ENCODE results near the gene RASAL2.

RASAL2 gene

GRCh38 chr1:178353524-178353923, 259.6 kb downstream of the RASAL2 start:
- no peak overlapping the region for H3K9ac ChIP-seq (ENCODE audit: low read length)
- no peak overlapping the region for H3K4me3 ChIP-seq (ENCODE audit: low read length)
- no peaks in the 10 kb centered on the region for H3K27me3 ChIP-seq (replicated peaks; ENCODE audit: control insufficient read depth, insufficient read depth, low read length)
- H3K9me3 ChIP-seq (ENCODE audit: control insufficient read depth, low read length), result no peaks in the 10 kb centered on the region
- no peaks in the 10 kb centered on the region for H3K36me3 ChIP-seq (ENCODE audit: control insufficient read depth, insufficient read depth, low read length, severe bottlenecking)
- peaks cover 30% of the 10 kb centered on the region for H3K4me1 ChIP-seq (ENCODE audit: control insufficient read depth, insufficient read depth, low read length)
- DNase-seq (ENCODE audit: low read depth), result no peak

DNA sequence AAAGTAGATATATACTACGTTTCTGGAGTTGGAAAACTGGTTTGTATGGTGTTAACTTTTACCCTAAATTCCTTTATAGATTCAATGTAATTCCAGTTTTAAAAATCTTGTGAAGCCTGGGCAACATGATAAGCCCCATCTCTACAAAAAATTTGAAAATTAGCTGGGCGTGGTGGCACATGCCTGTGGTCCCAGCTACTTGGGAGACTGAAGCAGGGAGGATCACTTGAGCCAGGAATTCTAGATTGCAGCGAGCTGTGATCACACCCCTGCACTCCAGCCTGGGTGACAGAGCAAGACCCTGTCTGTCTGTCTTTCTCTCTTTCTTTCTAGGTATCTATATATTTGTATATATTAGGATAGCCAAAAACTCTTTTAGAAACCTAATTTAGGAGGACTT, 260.9 kb downstream of the RASAL2 start:
- Histone ChIP-seq H3K4me3 (ENCODE audit: low read length) (no peak overlapping the region), H3K27me3 (replicated peaks; ENCODE audit: control insufficient read depth, insufficient read depth, low read length) (no peaks in the 10 kb centered on the region), H3K36me3 (ENCODE audit: control insufficient read depth, insufficient read depth, low read length, severe bottlenecking) (no peaks in the 10 kb centered on the region), H3K9me3 (ENCODE audit: control insufficient read depth, low read length) (no peaks in the 10 kb centered on the region), H3K9ac (ENCODE audit: low read length) (no peak overlapping the region), H3K4me1 (ENCODE audit: control insufficient read depth, insufficient read depth, low read length) (peaks cover 30% of the 10 kb centered on the region)
- DNase-seq (ENCODE audit: low read depth), result peak; percentile 36

GRCh38 chr1:178356299-178356698, 262.4 kb downstream of the RASAL2 start:
- no peak overlapping the region for H3K4me3 ChIP-seq (ENCODE audit: low read length)
- no peaks in the 10 kb centered on the region for H3K36me3 ChIP-seq (ENCODE audit: control insufficient read depth, insufficient read depth, low read length, severe bottlenecking)
- H3K4me1 ChIP-seq (ENCODE audit: control insufficient read depth, insufficient read depth, low read length), result peaks cover 25% of the 10 kb centered on the region
- H3K9ac ChIP-seq (ENCODE audit: low read length), result no peak overlapping the region
- no peak for DNase-seq (ENCODE audit: low read depth)
- H3K9me3 ChIP-seq (ENCODE audit: control insufficient read depth, low read length), result no peaks in the 10 kb centered on the region
- H3K27me3 ChIP-seq (replicated peaks; ENCODE audit: control insufficient read depth, insufficient read depth, low read length), result no peaks in the 10 kb centered on the region

DNA sequence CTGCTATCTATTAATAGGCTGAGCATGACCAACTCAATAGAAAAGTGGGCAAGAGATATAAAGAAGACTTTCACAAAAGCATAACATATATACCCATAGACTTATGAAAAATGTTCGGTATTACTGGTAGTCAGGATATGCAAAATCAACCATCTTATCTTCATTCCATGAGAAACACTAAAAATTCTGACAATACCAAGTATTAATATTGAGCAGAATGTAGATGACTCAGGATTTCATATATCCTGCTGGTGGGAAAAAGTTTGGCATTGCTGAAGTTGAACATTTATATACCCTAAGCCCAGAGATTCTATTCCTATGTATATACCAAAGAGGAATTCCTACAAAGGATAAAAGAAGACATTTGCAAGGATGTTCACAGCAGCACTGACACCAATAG, 264.6 kb downstream of the RASAL2 start:
- DNase-seq (ENCODE audit: low read depth), result no peak

DNA sequence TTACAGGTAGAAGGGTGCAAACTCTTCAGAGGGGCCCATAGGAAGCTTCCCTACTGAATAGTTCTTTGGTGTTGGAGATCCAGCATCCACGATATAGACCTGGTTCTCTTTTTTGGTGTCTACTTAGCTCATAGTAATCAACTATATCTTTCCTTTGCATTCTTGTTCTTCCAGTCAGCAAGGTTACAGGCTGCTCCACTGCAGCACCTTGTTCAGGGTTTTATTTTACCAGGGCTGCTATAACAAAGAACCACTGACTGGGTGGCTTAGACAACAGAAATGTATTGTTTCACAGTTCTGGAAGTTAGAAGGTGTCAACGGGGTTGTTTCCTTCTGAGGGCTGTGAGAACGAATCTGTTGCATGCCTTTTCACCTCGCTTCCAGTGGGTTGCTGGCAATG, 266.5 kb downstream of the RASAL2 start:
- Histone ChIP-seq H3K9ac (ENCODE audit: low read length) (no peak overlapping the region), H3K9me3 (ENCODE audit: control insufficient read depth, low read length) (no peaks in the 10 kb centered on the region), H3K4me3 (ENCODE audit: low read length) (no peak overlapping the region), H3K27me3 (replicated peaks; ENCODE audit: control insufficient read depth, insufficient read depth, low read length) (no peaks in the 10 kb centered on the region), H3K36me3 (ENCODE audit: control insufficient read depth, insufficient read depth, low read length, severe bottlenecking) (no peaks in the 10 kb centered on the region), H3K4me1 (ENCODE audit: control insufficient read depth, insufficient read depth, low read length) (no peaks in the 10 kb centered on the region)
- no peak for DNase-seq (ENCODE audit: low read depth)

More for the DNA sequence above, 264.6 kb downstream of the RASAL2 start:
- Histone ChIP-seq H3K4me1 (ENCODE audit: control insufficient read depth, insufficient read depth, low read length) (peaks cover 8% of the 10 kb centered on the region), H3K9ac (ENCODE audit: low read length) (no peak overlapping the region), H3K4me3 (ENCODE audit: low read length) (no peak overlapping the region), H3K36me3 (ENCODE audit: control insufficient read depth, insufficient read depth, low read length, severe bottlenecking) (no peaks in the 10 kb centered on the region), H3K9me3 (ENCODE audit: control insufficient read depth, low read length) (no peaks in the 10 kb centered on the region), H3K27me3 (replicated peaks; ENCODE audit: control insufficient read depth, insufficient read depth, low read length) (no peaks in the 10 kb centered on the region)

DNA sequence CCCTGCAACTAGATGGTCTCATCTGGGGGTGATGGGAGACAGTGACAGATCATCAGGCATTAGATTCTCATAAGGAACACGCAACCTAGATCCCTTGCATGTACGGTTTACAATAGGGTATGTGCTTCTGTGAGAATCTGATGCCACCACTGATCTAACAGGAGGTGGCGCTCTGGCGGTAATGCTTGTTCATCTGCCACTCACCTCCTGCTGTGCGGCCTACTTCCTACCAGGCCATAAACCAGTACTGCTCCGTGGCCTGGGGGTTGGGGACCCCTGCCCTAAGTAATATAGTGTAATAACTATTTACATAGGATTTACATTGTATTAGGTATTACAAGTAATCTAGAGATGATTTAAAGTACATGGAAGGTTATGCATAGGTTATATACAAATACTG, 267.9 kb downstream of the RASAL2 start:
- Histone ChIP-seq H3K9ac (ENCODE audit: low read length) (no peak overlapping the region), H3K36me3 (ENCODE audit: control insufficient read depth, insufficient read depth, low read length, severe bottlenecking) (no peaks in the 10 kb centered on the region), H3K4me1 (ENCODE audit: control insufficient read depth, insufficient read depth, low read length) (no peaks in the 10 kb centered on the region), H3K4me3 (ENCODE audit: low read length) (no peak overlapping the region), H3K27me3 (replicated peaks; ENCODE audit: control insufficient read depth, insufficient read depth, low read length) (no peaks in the 10 kb centered on the region), H3K9me3 (ENCODE audit: control insufficient read depth, low read length) (no peaks in the 10 kb centered on the region)
- DNase-seq (ENCODE audit: low read depth), result no peak

DNA sequence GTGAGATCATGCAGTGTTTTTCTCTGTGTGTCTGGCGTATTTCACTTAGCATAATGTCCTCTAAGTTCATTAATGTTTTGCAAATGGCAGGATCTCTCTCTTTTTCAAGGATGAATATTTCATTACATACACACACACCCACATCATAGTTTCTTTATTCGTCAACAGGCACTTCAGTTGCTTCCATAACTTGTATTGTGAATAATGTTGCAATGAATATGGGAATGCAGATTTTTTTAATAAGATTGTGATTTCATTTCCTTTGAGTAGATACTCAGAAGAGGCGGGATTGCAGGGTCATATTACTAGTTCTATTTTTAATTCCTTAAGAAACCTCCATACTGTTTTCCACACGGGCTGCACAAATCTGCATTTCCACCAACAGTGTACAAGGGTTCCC, 268.8 kb downstream of the RASAL2 start:
- no peaks in the 10 kb centered on the region for H3K36me3 ChIP-seq (ENCODE audit: control insufficient read depth, insufficient read depth, low read length, severe bottlenecking)
- no peaks in the 10 kb centered on the region for H3K9me3 ChIP-seq (ENCODE audit: control insufficient read depth, low read length)
- no peak overlapping the region for H3K4me3 ChIP-seq (ENCODE audit: low read length)
- peak; percentile 85 for DNase-seq (ENCODE audit: low read depth)
- no peaks in the 10 kb centered on the region for H3K27me3 ChIP-seq (replicated peaks; ENCODE audit: control insufficient read depth, insufficient read depth, low read length)
- no peaks in the 10 kb centered on the region for H3K4me1 ChIP-seq (ENCODE audit: control insufficient read depth, insufficient read depth, low read length)
- H3K9ac ChIP-seq (ENCODE audit: low read length), result no peak overlapping the region

DNA sequence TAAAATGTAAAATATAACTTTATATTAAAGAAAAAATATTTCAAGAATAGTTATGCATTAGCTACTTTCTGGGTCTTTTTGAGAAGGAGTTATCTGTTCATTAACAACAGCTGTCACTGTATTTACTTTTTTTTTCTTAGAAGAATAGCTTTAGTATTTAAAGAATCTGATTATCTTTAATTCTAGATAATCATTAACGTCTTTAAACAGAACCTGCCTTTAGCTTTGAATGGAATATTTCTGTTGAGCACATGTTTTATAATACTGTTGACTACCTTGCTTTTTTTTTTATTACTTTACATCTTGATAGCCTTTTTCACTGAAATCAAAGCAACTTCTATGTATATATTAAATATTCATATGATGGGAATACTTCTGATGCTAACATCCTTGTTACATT, 270.9 kb downstream of the RASAL2 start:
- H3K9me3 ChIP-seq (ENCODE audit: control insufficient read depth, low read length), result no peaks in the 10 kb centered on the region
- H3K9ac ChIP-seq (ENCODE audit: low read length), result no peak overlapping the region
- DNase-seq (ENCODE audit: low read depth), result no peak
- no peaks in the 10 kb centered on the region for H3K27me3 ChIP-seq (replicated peaks; ENCODE audit: control insufficient read depth, insufficient read depth, low read length)
- no peaks in the 10 kb centered on the region for H3K4me1 ChIP-seq (ENCODE audit: control insufficient read depth, insufficient read depth, low read length)
- no peak overlapping the region for H3K4me3 ChIP-seq (ENCODE audit: low read length)
- no peaks in the 10 kb centered on the region for H3K36me3 ChIP-seq (ENCODE audit: control insufficient read depth, insufficient read depth, low read length, severe bottlenecking)

GRCh38 chr1:178367151-178367550, 273.2 kb downstream of the RASAL2 start:
- no peak overlapping the region for H3K4me3 ChIP-seq (ENCODE audit: low read length)
- no peaks in the 10 kb centered on the region for H3K27me3 ChIP-seq (replicated peaks; ENCODE audit: control insufficient read depth, insufficient read depth, low read length)
- H3K9me3 ChIP-seq (ENCODE audit: control insufficient read depth, low read length), result no peaks in the 10 kb centered on the region
- H3K4me1 ChIP-seq (ENCODE audit: control insufficient read depth, insufficient read depth, low read length), result peaks cover 6% of the 10 kb centered on the region
- DNase-seq (ENCODE audit: low read depth), result no peak
- no peak overlapping the region for H3K9ac ChIP-seq (ENCODE audit: low read length)
- H3K36me3 ChIP-seq (ENCODE audit: control insufficient read depth, insufficient read depth, low read length, severe bottlenecking), result no peaks in the 10 kb centered on the region

GRCh38 chr1:178368208-178368607, 274.3 kb downstream of the RASAL2 start:
- Histone ChIP-seq H3K9me3 (ENCODE audit: control insufficient read depth, low read length) (no peaks in the 10 kb centered on the region), H3K4me3 (ENCODE audit: low read length) (no peak overlapping the region), H3K9ac (ENCODE audit: low read length) (no peak overlapping the region), H3K27me3 (replicated peaks; ENCODE audit: control insufficient read depth, insufficient read depth, low read length) (no peaks in the 10 kb centered on the region), H3K36me3 (ENCODE audit: control insufficient read depth, insufficient read depth, low read length, severe bottlenecking) (no peaks in the 10 kb centered on the region), H3K4me1 (ENCODE audit: control insufficient read depth, insufficient read depth, low read length) (peaks cover 15% of the 10 kb centered on the region)
- no peak for DNase-seq (ENCODE audit: low read depth)

DNA sequence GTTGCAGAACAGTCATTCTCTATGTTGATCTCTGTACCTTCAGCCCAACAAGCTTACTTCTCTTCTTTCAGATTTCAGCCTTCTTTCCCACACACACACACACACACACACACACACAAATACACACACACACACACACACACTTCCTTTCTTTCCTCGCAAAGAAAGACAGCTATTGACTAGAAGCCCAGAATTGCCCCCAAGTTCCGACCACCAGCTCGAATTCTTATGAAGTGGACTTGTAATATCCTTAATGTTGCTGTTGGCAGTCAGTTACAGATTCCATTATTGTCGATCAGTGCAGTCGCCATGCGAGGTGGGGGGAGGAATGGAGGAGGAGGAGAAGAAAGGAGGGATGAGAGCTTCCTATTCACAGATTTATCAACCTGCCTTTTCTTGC, 277.3 kb downstream of the RASAL2 start:
- Histone ChIP-seq H3K36me3 (ENCODE audit: control insufficient read depth, insufficient read depth, low read length, severe bottlenecking) (no peaks in the 10 kb centered on the region), H3K9ac (ENCODE audit: low read length) (peak overlapping the region; percentile 53), H3K4me3 (ENCODE audit: low read length) (peak overlapping the region; percentile 74), H3K4me1 (ENCODE audit: control insufficient read depth, insufficient read depth, low read length) (peaks cover 27% of the 10 kb centered on the region), H3K27me3 (replicated peaks; ENCODE audit: control insufficient read depth, insufficient read depth, low read length) (no peaks in the 10 kb centered on the region), H3K9me3 (ENCODE audit: control insufficient read depth, low read length) (no peaks in the 10 kb centered on the region)
- DNase-seq (ENCODE audit: low read depth), result peak; percentile 63

- peaks cover 27% of the 10 kb centered on the region for H3K4me1 ChIP-seq (ENCODE audit: control insufficient read depth, insufficient read depth, low read length)
- no peaks in the 10 kb centered on the region for H3K36me3 ChIP-seq (ENCODE audit: control insufficient read depth, insufficient read depth, low read length, severe bottlenecking)
- peak; percentile 50 for DNase-seq (ENCODE audit: low read depth)
- H3K27me3 ChIP-seq (replicated peaks; ENCODE audit: control insufficient read depth, insufficient read depth, low read length), result no peaks in the 10 kb centered on the region
- H3K9me3 ChIP-seq (ENCODE audit: control insufficient read depth, low read length), result no peaks in the 10 kb centered on the region
- H3K4me3 ChIP-seq (ENCODE audit: low read length), result peak overlapping the region; percentile 74
- H3K9ac ChIP-seq (ENCODE audit: low read length), result peak overlapping the region; percentile 53
Observed at GRCh38 chr1:178371933-178372388, 278.1 kb downstream of the RASAL2 start.

All from adipocyte (in vitro differentiated cells).